Embryonic facial prominence (tissue), 1 donor: ENCODE measurements around the gene SLC38A3.
"Not testable (repeated sequence)": the region's sequence is repeated elsewhere in the genome, so short reads cannot be mapped to it uniquely, and the experiment has no call there.

Experiments used
- DNase-seq: peaks from one replicate; pipeline ENCODE4 v3.0.0-alpha.2; 2016; ENCODE audit errors: extremely low spot score

SLC38A3 gene

DNA sequence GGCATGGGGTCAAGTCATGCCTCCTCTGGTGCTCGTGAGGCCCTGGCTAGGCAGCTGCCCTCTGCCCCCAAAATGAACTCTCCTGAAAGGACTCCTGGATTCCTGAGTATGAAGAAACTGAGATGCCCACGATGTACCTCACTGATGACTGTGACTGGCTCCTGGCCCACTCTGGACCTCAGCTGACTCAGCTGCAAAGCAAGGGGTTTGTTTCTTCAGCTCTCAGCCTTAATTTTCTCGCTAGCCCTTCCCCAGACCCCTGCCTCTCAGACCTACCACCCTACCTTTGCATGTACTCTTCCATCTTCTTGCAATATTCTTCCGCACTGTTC, 25.7 kb downstream of the SLC38A3 start:
- DNase-seq, result no peak

DNA sequence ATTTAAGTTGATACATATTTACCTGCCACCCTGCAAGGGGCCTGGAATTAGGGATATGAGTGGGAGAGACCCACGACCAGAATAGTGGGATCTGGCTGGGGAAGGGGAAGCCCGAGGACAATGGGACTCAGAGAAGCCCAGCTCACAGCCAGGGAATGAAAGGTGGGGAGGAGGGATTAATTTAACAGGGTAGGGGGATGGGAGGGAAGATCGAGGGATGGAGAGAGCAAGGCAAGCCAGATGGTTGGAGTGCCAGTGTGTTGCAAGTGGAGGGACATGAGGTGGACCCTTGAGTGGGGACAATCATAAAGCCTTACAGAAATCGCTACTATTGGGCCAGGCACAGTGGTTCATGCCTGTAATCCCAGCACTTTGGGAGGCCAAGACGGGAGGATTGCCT, 26.5 kb downstream of the SLC38A3 start:
- DNase-seq, result no peak

DNA sequence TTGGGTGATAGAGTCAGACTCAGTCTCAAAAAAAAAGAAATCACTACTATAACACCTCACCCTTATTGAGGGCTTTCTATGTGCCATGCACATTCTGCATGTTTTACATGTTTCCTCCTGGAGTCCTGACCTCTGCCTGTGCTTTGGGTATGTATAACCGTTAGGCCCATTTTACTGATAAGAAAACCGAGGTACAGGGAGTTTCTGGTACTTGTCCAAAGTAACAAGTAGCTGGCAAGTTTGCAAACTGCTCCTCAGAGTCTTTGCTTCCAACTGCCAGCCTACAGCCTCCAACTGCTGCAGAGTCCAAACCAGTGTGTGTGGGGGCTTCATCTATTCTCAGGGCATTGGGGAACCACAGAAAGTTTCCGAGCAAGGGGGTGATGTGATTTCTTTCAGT, 27.2 kb downstream of the SLC38A3 start:
- DNase-seq, result no peak

DNA sequence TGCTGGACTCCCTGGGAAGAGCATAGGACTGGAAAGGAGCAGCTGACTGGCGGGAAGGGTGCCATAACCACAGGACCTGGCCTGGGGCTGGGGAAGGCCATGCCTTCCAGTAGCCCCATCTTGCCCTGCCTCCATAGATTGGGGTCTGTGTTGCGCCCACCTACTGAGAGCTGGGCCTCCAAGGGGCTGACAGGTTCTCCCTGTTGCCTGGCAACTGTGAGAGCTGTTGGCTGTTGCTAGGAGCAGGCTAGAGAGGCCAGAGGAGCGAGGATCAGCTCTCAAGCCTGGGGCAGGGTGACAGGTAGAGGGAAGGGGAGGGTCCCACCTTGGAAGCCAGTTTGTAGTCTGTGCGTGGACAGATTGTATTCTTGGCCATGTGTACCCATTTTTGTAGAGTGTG, 28.1 kb downstream of the SLC38A3 start:
- DNase-seq, result no peak

DNA sequence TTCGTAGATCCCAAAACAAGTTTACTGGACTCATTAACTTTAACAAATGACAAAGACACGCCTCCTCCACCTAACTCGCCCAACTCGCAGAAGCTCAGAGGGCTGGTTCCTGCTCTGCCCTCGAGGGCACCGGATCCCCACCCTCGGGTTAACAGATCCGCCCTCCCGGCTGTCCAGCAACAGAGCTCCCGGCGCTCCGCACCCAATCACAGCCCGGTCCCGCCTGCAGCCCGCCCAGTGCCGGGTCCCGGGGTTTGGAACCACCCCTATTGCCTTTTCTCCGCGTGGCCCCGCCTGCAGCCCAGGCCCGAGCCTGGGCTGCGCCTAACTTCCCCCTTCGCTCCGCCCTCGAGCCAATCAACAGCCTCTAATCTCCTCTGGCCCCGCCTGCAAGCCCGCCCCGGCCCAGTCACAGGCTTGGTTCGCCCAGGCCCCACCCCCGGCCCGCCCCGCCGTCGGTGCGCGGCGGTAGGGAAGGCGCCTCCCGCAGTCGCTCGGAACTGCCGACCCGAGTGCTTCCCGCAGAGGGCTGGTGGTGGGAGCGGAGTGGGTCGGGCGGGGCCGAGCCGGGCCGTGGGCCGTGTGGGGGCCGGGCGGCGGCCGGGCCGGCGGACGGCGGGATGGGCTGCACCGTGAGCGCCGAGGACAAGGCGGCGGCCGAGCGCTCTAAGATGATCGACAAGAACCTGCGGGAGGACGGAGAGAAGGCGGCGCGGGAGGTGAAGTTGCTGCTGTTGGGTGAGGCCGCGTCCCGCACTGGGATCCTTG, 30.8 kb downstream of the SLC38A3 start, which contains the start of gene GNAI2:
Gene GNAI2 (plus strand): TSS at position 489 of the 768 bp plus-strand sequence. CDS start 132 bp downstream, at position 621.
- peak; percentile 97 for DNase-seq

DNA sequence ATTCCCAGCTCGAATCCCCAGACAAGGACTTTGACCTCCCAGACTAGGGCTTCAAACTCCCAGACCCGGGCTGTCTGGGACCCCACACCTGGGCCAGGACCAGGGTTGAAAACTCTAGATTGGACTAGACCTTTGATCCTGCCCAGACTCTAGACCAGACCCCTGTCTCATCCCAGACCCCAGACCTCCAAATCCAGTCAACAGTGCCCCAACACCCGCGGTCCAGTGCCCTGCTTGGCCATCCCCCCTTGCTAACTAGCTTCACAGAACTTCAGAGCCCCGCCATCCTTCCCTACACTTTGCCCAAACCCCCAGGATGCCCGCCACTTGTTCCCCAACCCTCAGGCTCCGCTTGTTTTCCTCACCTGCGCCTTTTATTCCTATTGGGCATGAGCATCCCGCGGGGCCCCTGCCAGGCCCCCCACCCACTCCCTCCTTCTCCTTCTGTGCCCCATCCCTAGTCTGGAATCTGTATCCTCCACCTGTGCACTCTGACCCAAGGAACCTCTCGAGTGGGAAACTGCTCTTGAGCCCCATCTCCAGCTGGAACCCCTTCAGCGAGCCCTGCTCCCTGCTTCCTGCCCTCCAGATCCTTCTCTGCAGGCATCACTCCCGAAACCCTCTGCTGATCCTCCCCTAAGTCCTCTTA, 31.5 kb downstream of the SLC38A3 start:
- DNase-seq, result no peak

DNA sequence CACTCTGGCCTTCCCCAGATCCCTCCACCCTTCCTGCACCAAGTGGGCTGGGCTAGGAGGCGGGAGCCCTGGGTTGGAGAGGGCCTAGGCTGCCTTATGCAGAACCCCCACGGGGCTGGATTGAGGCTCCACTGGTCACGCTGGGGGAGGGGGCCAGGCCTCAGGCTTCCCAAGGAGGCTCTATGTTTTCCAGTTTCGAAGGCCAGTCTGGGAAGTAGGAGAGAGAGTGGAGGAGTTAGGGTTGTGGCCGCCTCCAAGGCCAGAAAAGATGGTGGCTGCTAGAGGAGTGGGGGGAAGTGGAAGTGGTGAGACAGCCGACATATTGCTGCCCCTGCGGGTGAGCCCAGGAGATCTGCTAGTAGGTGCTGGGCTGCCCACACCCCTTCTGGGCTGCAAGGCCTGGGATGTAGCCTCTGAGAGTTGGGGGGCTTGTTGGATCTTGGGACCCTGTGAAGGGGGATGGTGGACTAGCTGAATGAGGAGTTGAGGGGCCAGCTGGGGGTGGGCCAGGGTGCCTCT, 32.1 kb downstream of the SLC38A3 start:
- DNase-seq, result no peak

DNA sequence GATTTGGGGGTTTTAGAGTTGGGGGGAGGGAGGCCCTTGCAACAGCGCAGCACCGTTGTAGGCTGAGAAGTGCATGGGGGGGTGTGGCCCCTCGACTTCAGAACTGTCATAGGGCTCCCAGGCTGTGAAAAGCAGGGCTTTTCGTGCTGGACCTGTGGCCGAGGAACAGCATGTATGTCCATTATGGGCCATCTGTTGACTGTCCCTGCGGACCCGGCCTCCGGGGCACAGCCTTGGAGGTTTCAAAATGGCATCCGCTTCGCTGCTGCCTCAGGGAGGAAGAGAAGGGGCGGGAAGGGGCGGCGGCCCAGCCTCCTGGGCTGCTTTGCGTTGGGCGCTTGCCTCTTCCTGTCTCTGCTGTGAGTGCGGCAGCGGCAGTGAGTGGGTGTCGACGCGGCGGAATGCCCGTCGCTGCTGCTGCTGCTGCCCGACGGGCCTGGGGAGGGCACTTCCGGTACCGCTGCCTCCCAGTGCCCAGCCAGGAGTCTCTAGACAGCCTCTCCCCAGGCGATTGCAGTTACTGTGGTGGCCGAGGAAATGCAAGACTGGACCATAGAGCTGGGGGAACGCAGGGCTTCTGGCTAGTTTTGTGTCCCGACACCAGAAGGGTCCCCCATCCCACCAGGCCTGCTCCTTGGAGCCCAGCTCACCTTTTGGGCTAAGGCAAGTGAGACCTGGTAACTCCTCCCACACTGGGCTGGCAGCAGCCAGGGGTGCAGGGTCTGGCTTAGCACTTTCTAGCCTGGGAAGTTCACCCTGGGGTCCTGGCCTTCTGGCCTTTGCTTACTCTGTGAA, 32.9 kb downstream of the SLC38A3 start:
- no peak for DNase-seq

DNA sequence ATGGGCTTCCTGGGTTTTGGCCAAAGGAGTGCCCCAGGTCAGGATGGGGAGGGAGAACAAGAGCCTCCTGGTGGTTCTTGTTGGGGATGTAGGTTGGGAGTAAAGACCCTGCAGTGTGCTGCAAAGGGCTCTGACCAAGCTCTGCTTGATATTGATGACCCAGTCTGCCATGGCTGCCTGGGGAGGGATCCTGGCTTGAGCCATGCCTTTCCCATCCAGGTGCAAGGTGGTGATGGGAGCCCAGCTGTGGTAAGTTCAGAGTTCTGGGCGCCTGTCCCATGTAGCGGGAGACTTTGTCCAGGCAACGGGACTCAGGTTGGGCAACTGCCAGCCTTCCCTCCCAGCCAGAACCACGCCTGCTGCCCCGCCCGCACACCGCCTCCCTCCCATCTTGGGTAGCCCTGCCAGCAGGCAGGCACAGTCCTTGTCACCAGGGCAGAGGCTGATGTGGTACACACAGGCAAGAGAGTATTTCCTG, 33.5 kb downstream of the SLC38A3 start:
- no peak for DNase-seq

DNA sequence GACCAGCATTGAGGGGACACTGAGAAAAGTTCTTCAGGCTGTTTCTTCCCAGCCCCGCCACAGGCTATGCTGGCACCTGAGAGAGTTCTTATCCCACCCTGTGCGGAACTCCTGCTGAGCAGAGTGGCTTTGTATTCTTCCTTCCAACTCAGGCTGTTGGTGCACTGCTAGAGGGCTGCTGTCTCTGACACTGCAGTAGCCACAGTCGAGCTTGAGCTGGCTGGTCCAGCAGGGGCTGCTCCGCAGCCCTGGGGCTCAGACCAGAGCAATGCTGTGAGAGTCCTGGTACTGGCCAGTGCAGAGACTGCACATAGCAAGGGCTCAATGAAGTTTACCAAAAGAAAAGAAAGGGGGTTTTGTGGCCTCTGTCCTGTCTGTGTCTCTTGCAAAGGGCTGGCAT, 34.6 kb downstream of the SLC38A3 start:
- DNase-seq, result no peak

DNA sequence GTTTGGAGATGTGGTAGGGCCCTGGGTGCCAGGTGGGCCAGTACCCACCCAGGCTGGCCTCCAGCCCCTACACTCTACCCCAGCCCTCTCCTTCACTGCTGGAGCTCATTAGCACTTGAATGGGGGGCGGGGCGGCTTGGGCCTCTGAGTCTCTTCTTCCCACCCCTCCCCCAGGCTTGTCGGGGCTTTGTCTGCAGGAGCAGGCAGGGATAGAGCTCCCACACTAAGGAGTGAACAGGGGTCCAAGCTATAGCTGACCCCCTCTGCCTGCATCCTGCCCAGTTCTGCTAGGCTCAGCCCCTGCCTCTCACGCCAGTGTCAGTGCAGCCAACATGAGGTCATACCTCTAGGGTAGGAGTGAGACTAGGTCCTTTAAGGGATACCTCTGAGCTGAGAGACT, 36.1 kb downstream of the SLC38A3 start:
- DNase-seq, result no peak

DNA sequence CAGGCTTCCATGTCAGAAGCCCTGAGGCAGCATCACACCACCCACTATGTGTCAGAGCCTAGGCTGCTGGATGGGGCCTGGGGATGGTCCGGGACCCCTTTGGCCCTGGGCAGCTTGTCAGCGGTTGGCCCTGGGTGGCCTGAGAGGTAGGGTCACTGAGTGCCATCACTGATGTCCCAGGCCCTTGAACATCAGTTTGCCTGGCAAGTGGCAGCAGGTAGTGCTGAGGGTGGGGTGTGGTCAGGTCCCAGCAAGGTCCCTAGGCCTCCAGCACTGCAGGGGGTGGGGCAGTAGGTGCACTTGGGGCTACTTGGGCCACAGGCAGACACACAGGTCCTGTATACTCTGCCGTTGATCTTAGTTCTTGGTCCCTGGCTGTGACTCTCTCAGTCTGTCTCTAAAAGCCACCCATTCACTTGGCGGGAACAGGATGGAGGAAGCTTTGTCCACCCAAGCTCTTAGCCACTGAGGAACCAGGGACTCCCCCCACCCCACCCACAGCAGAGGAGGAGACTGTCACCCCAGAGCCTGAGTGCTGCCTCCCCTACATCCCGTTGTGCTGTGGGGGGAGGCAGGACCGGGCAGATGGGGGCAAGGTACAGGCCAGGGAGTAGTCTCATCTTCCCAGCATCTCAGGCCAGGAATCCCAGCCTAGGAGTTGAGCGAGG, 36.8 kb downstream of the SLC38A3 start:
- DNase-seq, result no peak

DNA sequence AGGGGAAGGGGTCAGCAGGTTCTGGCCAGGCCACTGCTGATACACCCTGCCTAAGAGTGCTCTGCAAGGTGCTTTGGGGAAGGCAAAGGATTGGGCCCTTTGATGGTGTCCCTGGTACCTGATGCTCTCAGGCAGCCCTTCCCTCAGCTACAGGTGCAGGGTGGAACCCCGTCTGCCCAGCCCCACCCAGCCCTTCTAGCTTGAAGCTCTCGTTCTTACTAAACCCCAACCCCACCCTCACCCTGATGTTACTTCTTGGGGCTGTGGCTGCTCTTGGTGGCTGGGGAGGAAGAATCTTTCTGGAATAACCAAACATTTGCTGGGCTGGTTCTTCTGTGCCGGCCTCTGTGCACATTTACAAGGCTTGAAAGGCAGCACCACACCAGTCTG, 37.3 kb downstream of the SLC38A3 start:
- DNase-seq, result no peak

DNA sequence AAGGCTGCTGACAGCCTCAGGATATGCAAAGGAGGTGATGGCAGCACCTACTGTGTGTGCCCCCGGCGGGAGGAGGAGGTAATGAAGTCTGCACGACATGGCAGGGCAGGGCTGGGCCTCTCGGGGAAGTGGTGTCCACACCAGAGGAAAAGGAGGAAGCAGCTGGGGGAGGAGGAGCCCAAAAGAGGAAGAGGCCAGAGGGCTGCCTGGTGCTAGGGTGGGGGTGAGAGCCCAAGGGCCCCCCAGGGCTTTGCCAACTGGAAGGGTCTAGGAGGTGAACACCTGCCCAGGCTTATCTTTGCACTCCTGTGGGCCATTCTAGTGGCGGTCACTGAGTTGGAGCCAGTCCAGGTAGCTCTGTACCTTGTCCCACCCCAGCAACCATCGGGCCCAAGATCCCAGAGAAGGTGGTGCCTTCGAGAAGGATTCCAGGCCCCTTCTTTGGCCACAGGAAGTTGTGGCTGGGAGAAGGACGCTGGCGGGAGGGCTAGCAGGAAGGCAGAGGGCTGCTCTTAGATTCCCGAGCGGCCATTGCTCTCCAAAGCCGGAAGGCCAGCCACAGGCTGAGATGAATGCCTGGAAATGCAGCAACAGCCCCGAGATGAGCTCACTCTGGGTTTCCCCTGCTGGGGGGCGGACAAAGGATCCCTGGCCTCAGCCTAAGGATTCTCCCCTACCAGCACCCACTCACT, 37.9 kb downstream of the SLC38A3 start:
- no peak for DNase-seq

DNA sequence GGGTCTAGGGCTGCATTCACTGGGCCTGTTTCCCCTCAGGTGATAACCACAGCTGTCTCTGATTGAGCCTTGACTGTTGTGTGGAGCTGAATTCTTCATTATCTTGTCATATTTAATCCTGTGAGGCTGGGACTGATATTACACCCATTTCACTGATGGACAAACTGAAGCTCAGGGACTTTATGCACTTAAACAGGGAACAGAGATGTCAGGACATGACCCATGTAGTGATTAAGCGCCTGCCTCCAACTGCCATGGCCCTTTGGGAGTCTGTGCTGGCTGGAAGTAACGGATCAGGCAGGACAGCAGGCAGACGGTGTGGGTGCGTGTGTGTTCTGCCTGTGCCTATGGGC, 38.4 kb downstream of the SLC38A3 start:
- DNase-seq, result no peak

DNA sequence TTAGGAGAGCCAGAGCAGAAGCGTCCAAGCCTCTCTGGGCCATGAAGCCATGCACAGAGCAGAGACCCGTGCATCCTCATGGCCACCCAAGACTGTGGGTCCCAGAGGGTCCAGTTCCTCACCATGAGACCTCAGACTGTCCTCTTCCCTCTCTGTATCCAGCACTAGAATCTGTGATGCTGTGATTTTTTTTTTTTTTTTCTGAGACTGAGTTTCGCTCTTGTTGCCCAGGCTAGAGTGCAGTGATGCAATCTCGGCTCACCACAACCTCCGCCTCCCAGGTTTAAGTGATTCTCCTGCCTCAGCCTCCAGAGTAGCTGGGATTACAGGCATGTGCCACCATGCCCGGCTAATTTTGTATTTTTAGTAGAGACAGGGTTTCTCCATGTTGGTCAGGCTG, 39.7 kb downstream of the SLC38A3 start:
- not testable (repeated sequence) for DNase-seq

DNA sequence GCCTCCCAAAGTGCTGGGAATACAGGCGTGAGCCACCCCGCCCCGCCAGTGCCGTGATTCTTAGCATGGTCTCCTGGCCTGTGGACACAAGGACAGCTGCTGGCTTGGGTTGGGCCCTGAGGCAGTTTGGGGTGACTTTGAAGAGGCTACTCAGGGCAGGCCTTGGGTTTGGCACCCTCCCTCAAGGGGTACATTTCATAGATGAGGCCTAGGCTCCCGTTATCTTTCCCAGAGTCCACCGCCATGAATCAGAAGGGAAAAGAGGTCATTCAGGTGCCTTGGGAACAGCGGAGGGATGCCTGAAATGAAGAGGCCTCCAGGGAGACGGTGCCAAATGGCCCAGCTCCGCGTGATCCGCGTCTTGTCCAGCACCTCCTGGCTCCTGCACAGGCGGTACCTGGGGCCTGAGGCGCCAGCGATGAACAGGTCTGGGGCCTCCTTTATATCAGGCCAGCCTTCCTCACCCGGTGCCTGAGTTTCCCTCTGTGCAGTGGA, 40.2 kb downstream of the SLC38A3 start:
- no peak for DNase-seq

DNA sequence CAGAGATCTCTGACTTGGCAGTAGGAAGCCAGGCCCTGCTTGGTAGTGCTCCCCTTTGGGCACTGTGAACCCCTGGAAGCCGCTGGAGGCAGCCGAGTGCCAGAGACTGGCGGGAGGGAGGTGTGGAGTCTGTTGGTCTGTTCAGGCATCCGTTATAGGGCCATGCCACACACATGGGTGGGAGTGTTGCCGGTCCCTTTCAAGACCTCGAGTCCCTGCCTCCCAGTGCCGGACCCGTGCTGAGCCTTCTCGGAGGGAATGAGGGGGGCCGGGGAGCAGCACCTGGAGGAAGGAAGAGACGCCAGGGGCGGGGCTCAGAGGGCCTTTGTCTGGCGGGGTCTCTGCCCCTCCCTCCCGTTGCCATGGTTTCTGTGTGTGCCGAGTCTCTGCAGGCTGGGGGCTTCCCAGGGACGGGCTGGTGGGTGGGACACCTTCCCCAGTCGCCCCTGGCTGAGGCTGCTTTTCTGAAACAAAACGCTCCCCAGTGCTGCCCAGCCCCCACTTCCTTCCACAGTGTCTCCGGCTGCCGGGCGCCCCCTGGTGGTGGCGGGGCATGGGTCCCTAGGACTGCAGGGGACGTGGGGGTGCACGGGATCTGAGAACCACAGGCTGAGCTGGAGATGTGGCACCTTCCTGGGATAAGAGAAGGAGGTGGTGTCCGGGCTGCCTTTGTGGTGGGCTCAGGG, 40.9 kb downstream of the SLC38A3 start:
- peak; percentile 85 for DNase-seq

DNA sequence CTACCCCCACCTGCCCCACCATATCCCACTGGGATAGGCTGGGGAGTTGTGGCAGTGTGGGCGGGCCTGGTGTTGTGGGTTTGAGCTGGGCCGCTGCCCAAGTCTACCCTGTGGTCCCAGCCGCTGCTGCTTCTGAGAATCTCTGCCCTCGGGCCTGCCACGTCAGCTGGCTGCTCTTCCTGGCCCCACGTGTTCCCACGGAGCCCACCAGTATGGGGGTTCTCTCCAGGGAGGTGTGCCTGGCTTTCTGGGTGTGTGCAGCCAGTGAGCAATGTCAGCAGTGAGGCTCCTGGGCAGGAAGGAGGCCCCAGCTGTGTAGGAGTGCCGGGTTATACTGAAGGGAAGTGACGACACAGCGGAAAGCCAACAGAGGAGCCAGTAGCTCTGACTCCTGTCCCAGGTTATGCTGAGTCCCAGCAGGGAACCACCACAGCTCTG, 41.5 kb downstream of the SLC38A3 start:
- peak; percentile 64 for DNase-seq

DNA sequence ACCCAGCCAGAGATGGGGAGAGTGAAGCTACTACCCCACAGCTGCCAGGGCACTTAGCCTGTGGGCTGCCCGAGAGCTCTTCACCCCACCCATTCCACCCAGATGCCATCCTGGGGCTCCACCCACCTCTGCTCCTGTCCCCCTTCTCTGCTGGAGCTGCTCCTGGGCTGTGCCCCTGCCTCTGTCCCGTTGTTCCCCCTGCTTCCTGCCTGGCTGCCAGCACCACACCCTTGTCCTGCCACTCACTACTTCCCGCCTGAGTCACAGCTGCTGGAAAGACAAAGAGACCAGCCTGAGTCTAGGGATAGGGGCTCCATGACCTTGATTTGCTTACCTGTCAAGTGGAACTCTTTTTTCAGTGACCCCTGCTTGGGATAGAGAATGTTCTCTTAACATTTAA, 43.3 kb downstream of the SLC38A3 start:
- no peak for DNase-seq
